GM15510 (cell line): ENCODE measurements around the gene GRIA4.

Source experiments
- POLR2A ChIP-seq: IDR thresholded peaks from 3 replicates; pipeline ENCODE4 v1.6.1; 2011; ENCODE audit warnings: borderline replicate concordance; ENCODE audit not compliant: insufficient read length; ENCODE audit errors: extremely low read depth

Gene GRIA4

GRCh38 chr11:105783216-105783615 is 173.3 kb downstream of the GRIA4 start:
- TF ChIP-seq POLR2A = no peak

- TF ChIP-seq POLR2A = no peak
Observed at GRCh38 chr11:105786741-105787140, 176.9 kb downstream of the GRIA4 start.

GRCh38 chr11:105789579-105790420 is 179.9 kb downstream of the GRIA4 start:
- no peak for TF ChIP-seq POLR2A

GRCh38 chr11:105790840-105791239 is 181.0 kb downstream of the GRIA4 start:
- TF ChIP-seq POLR2A = no peak

GRCh38 chr11:105793092-105793491 is 183.2 kb downstream of the GRIA4 start:
- no peak for TF ChIP-seq POLR2A

- TF ChIP-seq POLR2A = no peak
Observed at GRCh38 chr11:105799263-105799662, 189.4 kb downstream of the GRIA4 start.

GRCh38 chr11:105799728-105800462 is 190.0 kb downstream of the GRIA4 start:
- no peak for TF ChIP-seq POLR2A

- TF ChIP-seq POLR2A = no peak
Observed at GRCh38 chr11:105802390-105802789, 192.5 kb downstream of the GRIA4 start.

- TF ChIP-seq POLR2A = no peak
Observed at GRCh38 chr11:105811242-105811641, 201.4 kb downstream of the GRIA4 start.

- no peak for TF ChIP-seq POLR2A
Observed at GRCh38 chr11:105821372-105821771, 211.5 kb downstream of the GRIA4 start.

GRCh38 chr11:105821781-105822180 is 211.9 kb downstream of the GRIA4 start:
- no peak for TF ChIP-seq POLR2A

GRCh38 chr11:105823495-105824033 is 213.7 kb downstream of the GRIA4 start:
- no peak for TF ChIP-seq POLR2A

- TF ChIP-seq POLR2A = no peak
Observed at GRCh38 chr11:105824457-105825013, 214.7 kb downstream of the GRIA4 start.

- no peak for TF ChIP-seq POLR2A
Observed at GRCh38 chr11:105825141-105825540, 215.3 kb downstream of the GRIA4 start.

- TF ChIP-seq POLR2A = no peak
Observed at GRCh38 chr11:105827906-105828305, 218.0 kb downstream of the GRIA4 start.
